GM12892 (cell line): ENCODE measurements around the gene GNAZ.

Experiments
- POLR2A ChIP-seq: IDR thresholded peaks from 2 replicates; pipeline ENCODE4 v1.6.1; 2011; ENCODE audit warnings: low read depth, low read length, control low read depth
- POLR2AphosphoS5 ChIP-seq: IDR thresholded peaks from 2 replicates; pipeline ENCODE4 v1.6.1; 2011; ENCODE audit warnings: low read depth, low read length, control low read depth
- TAF1 ChIP-seq: IDR thresholded peaks from 2 replicates; pipeline ENCODE4 v1.6.1; 2011; ENCODE audit warnings: low read depth, mild to moderate bottlenecking, control low read depth, low read length, borderline replicate concordance

DNA sequence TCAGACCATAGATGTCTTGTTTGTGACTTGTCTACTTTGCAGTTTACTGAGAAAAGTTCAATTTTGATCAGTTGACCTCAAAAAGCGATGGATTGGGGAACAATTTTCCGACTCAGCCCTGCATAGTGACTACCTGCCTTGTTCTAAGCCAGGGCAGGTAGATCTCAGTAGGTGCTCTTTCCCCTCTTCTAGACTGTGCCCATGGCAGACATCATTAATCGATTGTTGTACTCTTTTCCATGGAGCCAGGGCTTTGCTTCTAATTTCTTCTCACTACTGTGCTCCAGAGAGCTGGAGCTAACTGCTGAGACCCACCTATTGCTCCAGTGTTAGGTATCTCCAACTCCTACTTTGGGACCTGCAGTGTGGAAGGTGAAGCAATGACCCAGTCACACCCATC is 84.8 kb downstream of the GNAZ start:
- TF ChIP-seq POLR2AphosphoS5, result no peak
- no peak for TF ChIP-seq POLR2A
- no peak for TF ChIP-seq TAF1
